GM08714 (cell line): ENCODE data around the gene NSL1.
A peak's percentile ranks its signal among the peaks of the same experiment; 100 is the strongest.

Experiments
- H3K4me3 ChIP-seq: fragments of 200-500 bp; sonication (Bioruptor generic); 2 replicates; pipeline ENCODE4 v1.5.1; 2014; ENCODE audit warnings: mild to moderate bottlenecking, low read length, inconsistent platforms
- ZNF274 ChIP-seq: IDR thresholded peaks from 2 replicates; pipeline ENCODE4 v1.6.1; 2012; ENCODE audit warnings: mild to moderate bottlenecking, low read depth, low read length

The NSL1 gene

DNA sequence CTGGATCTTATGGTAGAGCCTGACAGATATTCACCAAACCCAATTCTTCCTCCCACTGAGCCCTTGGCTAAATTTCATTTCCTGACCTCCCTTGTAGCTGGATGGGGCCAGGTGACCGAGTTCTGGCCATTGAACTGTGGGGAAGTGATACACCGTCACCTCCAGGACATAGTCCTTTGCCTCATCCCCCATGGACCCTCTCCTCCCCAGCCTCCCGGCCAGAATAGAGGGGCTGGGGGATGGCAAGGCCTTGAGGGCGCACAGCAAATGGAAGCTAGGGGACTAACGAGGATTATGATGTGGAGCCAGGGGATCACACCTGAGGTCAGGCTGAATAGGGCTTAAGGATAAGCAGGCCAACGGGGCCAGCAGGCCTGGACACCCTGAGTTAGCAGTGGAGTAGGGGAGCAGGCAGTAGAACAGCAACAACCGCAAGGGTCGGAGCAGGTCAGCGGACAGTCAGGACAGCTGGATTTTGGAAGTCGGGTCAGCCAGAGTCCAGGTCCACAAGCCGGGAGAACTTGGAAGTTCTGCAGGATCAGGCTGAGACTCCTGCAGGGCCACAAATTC is 107.0 kb downstream of the NSL1 start:
- TF ChIP-seq ZNF274: no peak
- no peak overlapping the region for H3K4me3 ChIP-seq

DNA sequence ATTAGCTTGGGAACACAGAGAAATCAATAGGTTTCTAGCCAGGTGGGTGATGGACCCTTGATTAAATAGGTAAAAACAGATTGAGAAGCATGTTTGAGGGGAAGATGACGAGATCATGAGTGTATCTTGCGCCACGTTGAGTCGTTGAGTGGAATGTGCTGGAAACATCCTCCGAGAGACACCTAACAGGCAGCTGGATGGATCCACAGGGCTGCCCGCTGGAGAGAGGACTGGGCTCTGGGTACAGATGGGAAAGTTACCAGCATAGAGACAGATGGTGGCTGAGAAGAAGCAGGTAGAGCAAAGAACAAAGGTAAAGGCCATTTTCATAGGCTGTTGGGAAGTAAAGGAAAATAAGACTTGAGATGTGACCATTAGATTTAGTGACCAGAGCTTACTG is 107.5 kb downstream of the NSL1 start:
- TF ChIP-seq ZNF274: no peak
- no peak overlapping the region for H3K4me3 ChIP-seq

DNA sequence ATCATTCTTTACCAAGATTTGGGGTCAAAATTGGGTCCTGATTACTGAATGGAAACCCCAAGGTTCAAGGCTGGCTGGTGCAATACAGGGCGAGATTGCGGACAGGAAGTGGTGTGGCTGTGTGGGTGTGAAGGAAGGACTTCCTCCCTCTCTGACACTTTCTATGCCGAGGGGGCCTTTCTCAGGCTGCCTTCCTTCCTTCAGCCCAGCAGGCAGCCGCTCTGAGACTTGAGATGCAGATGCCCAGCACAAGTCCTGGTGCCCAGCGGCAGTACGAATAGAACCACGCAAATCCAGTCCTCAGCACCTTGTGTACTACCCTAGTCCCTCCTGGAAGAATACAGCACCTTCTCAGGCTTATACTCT is 108.2 kb downstream of the NSL1 start:
- H3K4me3 ChIP-seq: peak overlapping the region; percentile 19; the same call in 1 of the 2 replicates
- no peak for TF ChIP-seq ZNF274

DNA sequence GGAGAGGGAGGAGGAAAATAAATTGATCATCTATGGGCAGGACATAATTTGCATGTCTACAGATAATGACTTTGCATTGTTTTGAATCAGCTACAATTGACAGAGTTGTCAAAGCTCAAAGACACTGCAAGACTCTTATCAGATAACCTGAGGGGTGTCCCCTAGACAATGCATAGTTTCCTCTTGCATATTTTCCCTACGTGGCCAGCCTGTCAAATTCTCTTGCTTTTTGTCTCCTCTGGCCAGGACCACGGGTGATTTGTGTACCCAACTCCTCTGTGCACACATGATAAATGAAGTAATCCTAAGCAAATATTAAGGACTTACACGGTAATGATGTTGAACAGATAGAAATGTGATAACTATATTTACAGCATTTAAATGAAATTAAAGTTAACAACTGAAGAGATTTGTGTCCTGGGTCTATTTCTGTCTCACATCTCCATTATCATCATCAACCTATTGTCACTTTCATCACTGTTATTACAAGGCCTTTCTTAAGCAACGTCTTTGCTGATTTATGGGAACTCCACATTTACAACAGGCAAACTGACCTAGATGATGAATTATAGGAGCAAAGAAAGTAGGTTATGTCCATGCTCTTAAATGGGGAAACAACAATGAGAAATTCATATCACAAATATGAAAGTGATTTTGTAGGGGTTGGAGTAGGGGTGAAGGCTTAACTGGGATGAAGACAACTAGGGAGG is 110.7 kb downstream of the NSL1 start:
- H3K4me3 ChIP-seq: no peak overlapping the region
- TF ChIP-seq ZNF274: no peak

DNA sequence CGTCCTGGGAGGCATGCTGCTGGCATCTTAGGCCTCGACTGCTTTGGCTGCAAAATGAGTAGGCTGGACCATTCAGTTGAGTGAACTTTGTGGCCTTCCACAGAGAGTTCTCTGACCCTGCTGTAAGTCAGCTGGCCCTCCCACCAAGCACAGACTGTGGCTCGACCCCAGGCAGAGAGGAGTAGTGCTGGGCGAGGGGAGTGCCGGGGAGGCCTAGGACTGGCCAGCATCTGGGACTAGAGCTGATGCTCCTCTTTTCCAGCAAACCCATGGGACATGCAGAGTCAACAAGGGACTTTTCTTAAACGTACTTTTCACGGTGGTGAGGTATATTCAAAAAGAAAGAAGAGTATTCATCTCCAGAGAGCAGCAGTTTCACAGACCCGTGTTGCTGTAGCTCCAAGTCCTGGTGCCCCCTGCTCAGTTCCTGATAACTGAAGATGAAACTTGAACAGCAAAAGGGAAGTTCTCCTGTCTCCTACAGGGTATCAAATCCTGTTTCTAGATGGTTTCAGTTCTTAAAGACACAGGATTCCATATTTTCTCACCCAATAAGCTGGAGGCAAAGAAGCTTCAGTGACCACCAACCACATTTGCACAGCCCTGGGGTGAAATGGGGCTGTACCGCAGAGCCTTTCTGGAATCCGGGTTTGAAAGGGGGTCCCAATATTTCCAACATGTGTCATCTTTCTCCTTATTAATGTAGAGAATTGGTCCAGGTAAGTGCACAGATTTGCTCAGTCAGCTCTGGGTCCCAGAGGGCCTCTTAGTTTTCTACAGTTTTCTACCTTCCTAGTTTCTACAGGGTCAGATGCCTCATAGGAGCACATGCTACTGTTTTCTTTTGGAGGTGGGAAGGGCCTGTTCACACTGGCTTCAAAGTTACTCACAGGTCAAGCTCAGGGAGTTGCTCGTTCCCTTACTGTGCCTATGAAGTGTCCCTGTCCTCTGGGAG is 112.8 kb downstream of the NSL1 start:
- H3K4me3 ChIP-seq: no peak overlapping the region; the same call in 1 of the 2 replicates
- TF ChIP-seq ZNF274: no peak

DNA sequence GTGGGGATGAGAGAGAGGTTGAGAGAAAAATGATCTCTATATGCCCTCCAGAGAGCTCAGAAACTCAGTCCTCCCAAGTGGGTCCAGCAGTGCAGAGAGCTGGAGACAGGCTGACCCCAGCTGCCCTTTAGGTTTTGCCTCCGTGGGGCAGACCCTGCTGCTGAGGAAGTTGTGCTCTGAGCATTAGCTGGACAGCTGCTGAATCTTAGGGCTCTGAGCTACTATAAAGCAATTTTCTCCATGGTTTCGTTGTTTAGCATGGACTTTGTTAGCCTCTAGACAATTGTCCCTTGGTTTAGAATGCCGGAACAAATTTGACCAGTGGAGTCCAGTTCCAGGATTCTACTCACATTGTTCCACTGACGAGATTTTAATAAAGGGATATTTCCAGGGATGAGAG is 114.0 kb downstream of the NSL1 start:
- TF ChIP-seq ZNF274: no peak
- H3K4me3 ChIP-seq: no peak overlapping the region

DNA sequence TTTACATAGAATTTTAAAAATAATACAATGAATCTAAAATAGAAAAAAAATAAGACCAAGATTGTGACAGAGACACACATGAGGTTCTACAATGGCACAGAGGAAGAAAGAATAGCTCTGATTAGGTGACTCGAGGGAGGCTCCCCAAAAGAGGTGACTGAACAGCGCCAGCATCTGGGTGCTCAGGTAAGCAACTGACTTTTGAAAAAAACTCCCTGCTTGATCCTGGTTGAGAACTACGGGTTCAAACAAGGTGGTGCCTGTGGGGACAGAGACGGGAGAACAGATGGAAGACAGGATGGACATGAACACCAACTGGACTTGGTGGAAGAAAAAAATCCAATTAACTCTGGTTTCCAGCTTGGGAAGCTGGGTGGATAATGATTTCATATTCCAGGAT is 114.4 kb downstream of the NSL1 start:
- TF ChIP-seq ZNF274: no peak
- no peak overlapping the region for H3K4me3 ChIP-seq
